T-helper 2 cell treated with Interferon-gamma antibody and Interleukin-4, amounts not matched to agents 5 μg/mL and 100 μg/mL, for 36 hours (primary cell): Measurements from ENCODE around the gene PCCA.

Source experiments
- DNase-seq: peaks from one replicate; pipeline ENCODE4 v3.0.0; 2021; ENCODE audit warnings: low spot score
- H3K27ac Mint-ChIP-seq: one replicate; pipeline ENCODE4 v1.8.0; 2021; ENCODE audit warnings: mild to moderate bottlenecking, mixed read lengths
- H3K27me3 Mint-ChIP-seq: one replicate; pipeline ENCODE4 v1.8.0; 2021; ENCODE audit warnings: low read depth, mixed read lengths
- H3K36me3 Mint-ChIP-seq: one replicate; pipeline ENCODE4 v1.8.0; 2021; ENCODE audit warnings: low read depth, mixed read lengths
- H3K4me1 Mint-ChIP-seq: one replicate; pipeline ENCODE4 v1.8.0; 2021; ENCODE audit warnings: low read depth, mixed read lengths
- H3K4me3 Mint-ChIP-seq: one replicate; pipeline ENCODE4 v1.8.0; 2022; ENCODE audit warnings: mild to moderate bottlenecking, moderate library complexity, mixed read lengths
- H3K9me3 Mint-ChIP-seq: one replicate; pipeline ENCODE4 v1.8.0; 2021; ENCODE audit warnings: mixed read lengths

Gene PCCA

GRCh38 chr13:100234006-100234405 is 145.1 kb downstream of the PCCA start:
- Mint-ChIP-seq H3K36me3 (no peaks in the 10 kb centered on the region), H3K4me3 (no peak overlapping the region), H3K4me1 (peaks cover 5% of the 10 kb centered on the region), H3K27me3 (peaks cover 19% of the 10 kb centered on the region), H3K9me3 (no peaks in the 10 kb centered on the region), H3K27ac (no peak overlapping the region)
- DNase-seq = no peak

- no peaks in the 10 kb centered on the region for H3K36me3 Mint-ChIP-seq
- no peak overlapping the region for H3K4me3 Mint-ChIP-seq
- peaks cover 19% of the 10 kb centered on the region for H3K27me3 Mint-ChIP-seq
- H3K4me1 Mint-ChIP-seq = peaks cover 5% of the 10 kb centered on the region
- no peak overlapping the region for H3K27ac Mint-ChIP-seq
- no peak for DNase-seq
- no peaks in the 10 kb centered on the region for H3K9me3 Mint-ChIP-seq
Measured at GRCh38 chr13:100234524-100235136, 145.7 kb downstream of the PCCA start.

- H3K4me3 Mint-ChIP-seq = no peak overlapping the region
- H3K36me3 Mint-ChIP-seq = no peaks in the 10 kb centered on the region
Measured at GRCh38 chr13:100235311-100235901, 146.5 kb downstream of the PCCA start.

GRCh38 chr13:100240109-100240779 is 151.4 kb downstream of the PCCA start:
- H3K4me1 Mint-ChIP-seq = peaks cover 4% of the 10 kb centered on the region
- no peak overlapping the region for H3K27ac Mint-ChIP-seq
- H3K36me3 Mint-ChIP-seq = no peaks in the 10 kb centered on the region
- peaks cover 18% of the 10 kb centered on the region for H3K27me3 Mint-ChIP-seq
- H3K4me3 Mint-ChIP-seq = no peak overlapping the region
- H3K9me3 Mint-ChIP-seq = no peaks in the 10 kb centered on the region
- DNase-seq = no peak

More at GRCh38 chr13:100235311-100235901, 146.5 kb downstream of the PCCA start:
- Mint-ChIP-seq H3K27ac (no peak overlapping the region), H3K27me3 (peaks cover 24% of the 10 kb centered on the region), H3K9me3 (no peaks in the 10 kb centered on the region), H3K4me1 (peaks cover 5% of the 10 kb centered on the region)
- DNase-seq = no peak

- no peak overlapping the region for H3K27ac Mint-ChIP-seq
- H3K4me1 Mint-ChIP-seq = no peaks in the 10 kb centered on the region
- no peak for DNase-seq
- H3K27me3 Mint-ChIP-seq = peaks cover 9% of the 10 kb centered on the region
- H3K9me3 Mint-ChIP-seq = peaks cover 13% of the 10 kb centered on the region
- H3K4me3 Mint-ChIP-seq = no peak overlapping the region
- peaks cover 5% of the 10 kb centered on the region for H3K36me3 Mint-ChIP-seq
Measured at GRCh38 chr13:100244431-100244830, 155.5 kb downstream of the PCCA start.

GRCh38 chr13:100245104-100245503 is 156.2 kb downstream of the PCCA start:
- Mint-ChIP-seq H3K4me1 (no peaks in the 10 kb centered on the region), H3K27ac (no peak overlapping the region), H3K27me3 (peaks cover 6% of the 10 kb centered on the region), H3K4me3 (no peak overlapping the region), H3K9me3 (peaks cover 14% of the 10 kb centered on the region), H3K36me3 (peaks cover 6% of the 10 kb centered on the region)
- DNase-seq = no peak

- Mint-ChIP-seq H3K27ac (no peak overlapping the region), H3K4me1 (no peaks in the 10 kb centered on the region), H3K9me3 (peaks cover 14% of the 10 kb centered on the region), H3K4me3 (no peak overlapping the region), H3K36me3 (peaks cover 6% of the 10 kb centered on the region), H3K27me3 (peaks cover 4% of the 10 kb centered on the region)
- no peak for DNase-seq
Measured at GRCh38 chr13:100247937-100248336, 159.0 kb downstream of the PCCA start.

GRCh38 chr13:100254002-100254401 is 165.1 kb downstream of the PCCA start:
- Mint-ChIP-seq H3K9me3 (peaks cover 5% of the 10 kb centered on the region), H3K27me3 (no peaks in the 10 kb centered on the region), H3K36me3 (peaks cover 3% of the 10 kb centered on the region), H3K27ac (no peak overlapping the region), H3K4me1 (no peaks in the 10 kb centered on the region), H3K4me3 (no peak overlapping the region)
- DNase-seq = no peak

- Mint-ChIP-seq H3K27me3 (no peaks in the 10 kb centered on the region), H3K36me3 (no peaks in the 10 kb centered on the region), H3K27ac (no peak overlapping the region), H3K4me1 (no peaks in the 10 kb centered on the region), H3K9me3 (no peaks in the 10 kb centered on the region), H3K4me3 (no peak overlapping the region)
- no peak for DNase-seq
Measured at GRCh38 chr13:100262404-100262803, 173.5 kb downstream of the PCCA start.

- Mint-ChIP-seq H3K4me1 (no peaks in the 10 kb centered on the region), H3K4me3 (no peak overlapping the region), H3K27me3 (no peaks in the 10 kb centered on the region), H3K9me3 (no peaks in the 10 kb centered on the region), H3K27ac (no peak overlapping the region), H3K36me3 (no peaks in the 10 kb centered on the region)
- DNase-seq = no peak
Measured at GRCh38 chr13:100266026-100266425, 177.1 kb downstream of the PCCA start.

GRCh38 chr13:100269837-100270236 is 180.9 kb downstream of the PCCA start:
- no peaks in the 10 kb centered on the region for H3K4me1 Mint-ChIP-seq
- H3K36me3 Mint-ChIP-seq = no peaks in the 10 kb centered on the region
- H3K27me3 Mint-ChIP-seq = no peaks in the 10 kb centered on the region

GRCh38 chr13:100273138-100273537 is 184.2 kb downstream of the PCCA start:
- no peaks in the 10 kb centered on the region for H3K4me1 Mint-ChIP-seq
- H3K9me3 Mint-ChIP-seq = no peaks in the 10 kb centered on the region
- H3K27ac Mint-ChIP-seq = no peak overlapping the region
- no peaks in the 10 kb centered on the region for H3K27me3 Mint-ChIP-seq
- H3K36me3 Mint-ChIP-seq = peaks cover 1% of the 10 kb centered on the region
- DNase-seq = no peak
- H3K4me3 Mint-ChIP-seq = no peak overlapping the region

More at GRCh38 chr13:100269837-100270236, 180.9 kb downstream of the PCCA start:
- no peak for DNase-seq
- Mint-ChIP-seq H3K27ac (no peak overlapping the region), H3K9me3 (no peaks in the 10 kb centered on the region), H3K4me3 (no peak overlapping the region)

- no peak for DNase-seq
- Mint-ChIP-seq H3K4me1 (no peaks in the 10 kb centered on the region), H3K4me3 (no peak overlapping the region), H3K9me3 (no peaks in the 10 kb centered on the region), H3K27me3 (no peaks in the 10 kb centered on the region), H3K27ac (no peak overlapping the region), H3K36me3 (peaks cover 1% of the 10 kb centered on the region)
Measured at GRCh38 chr13:100273552-100273951, 184.7 kb downstream of the PCCA start.

- Mint-ChIP-seq H3K36me3 (peaks cover 1% of the 10 kb centered on the region), H3K4me1 (no peaks in the 10 kb centered on the region), H3K4me3 (no peak overlapping the region), H3K27ac (no peak overlapping the region), H3K27me3 (no peaks in the 10 kb centered on the region), H3K9me3 (no peaks in the 10 kb centered on the region)
- no peak for DNase-seq
Measured at GRCh38 chr13:100274942-100275506, 186.1 kb downstream of the PCCA start.
